ENCODE results near the gene SMOC2. TPM values are rescaled to one million over a fixed set of nuclear protein-coding genes. Genes with fewer than 3 reads are reported as not detected.

SMOC2 gene
- total RNA-seq, 5 donors from 2014 or later (not counting 1 experiment from before 2014, with no cell fraction given) = 0.06 to 0.20 (median 0.16) TPM; not detected in 2

- no peaks in the 10 kb centered on the region for H3K4me1 ChIP-seq (ENCODE audit: control insufficient read depth in 1 of 2, extremely low read depth in 1 of 2, insufficient read depth in 2 of 2, low read length in 2 of 2)
- no peaks in the 10 kb centered on the region for H3K36me3 ChIP-seq (ENCODE audit: control insufficient read depth in 2 of 2, extremely low read depth in 1 of 2, insufficient read depth in 1 of 2, low read length in 1 of 2)
- no peak overlapping the region for H3K27ac Mint-ChIP-seq
- ATAC-seq (replicated peaks in 1 of 4) = no peak
- ChIA-PET POLR2A (no interaction called here), CTCF (no interaction called here)
- no peaks in the 10 kb centered on the region for H3K4me1 Mint-ChIP-seq
- peaks cover 14 to 22% of the 10 kb centered on the region in 2 donors for H3K27me3 Mint-ChIP-seq
- no peaks in the 10 kb centered on the region for H3K9me3 ChIP-seq
- H3K4me3 Mint-ChIP-seq = no peak overlapping the region
- H3K9me3 Mint-ChIP-seq = no peaks in the 10 kb centered on the region
- H3K27ac ChIP-seq (ENCODE audit: low read length) = no peak overlapping the region
- no peaks in the 10 kb centered on the region for H3K36me3 Mint-ChIP-seq
- 56% methylated on average over 3 of the region's 7 CpGs for WGBS (ENCODE audit: insufficient coverage)
- peaks cover 0 to 18% of the 10 kb centered on the region in 2 experiments for H3K27me3 ChIP-seq (replicated peaks in 1 of 2; ENCODE audit: control insufficient read depth in 2 of 2, extremely low read depth in 1 of 2, insufficient read depth in 2 of 2, low read length in 1 of 2)
- H3K4me3 ChIP-seq (ENCODE audit: control insufficient read depth in 1 of 2, extremely low read depth in 1 of 2, low read length in 1 of 2) = no peak overlapping the region
- DNase-seq = no peak
Observed at GRCh38 chr6:168450917-168451316, 9.9 kb downstream of the SMOC2 start.

DNA sequence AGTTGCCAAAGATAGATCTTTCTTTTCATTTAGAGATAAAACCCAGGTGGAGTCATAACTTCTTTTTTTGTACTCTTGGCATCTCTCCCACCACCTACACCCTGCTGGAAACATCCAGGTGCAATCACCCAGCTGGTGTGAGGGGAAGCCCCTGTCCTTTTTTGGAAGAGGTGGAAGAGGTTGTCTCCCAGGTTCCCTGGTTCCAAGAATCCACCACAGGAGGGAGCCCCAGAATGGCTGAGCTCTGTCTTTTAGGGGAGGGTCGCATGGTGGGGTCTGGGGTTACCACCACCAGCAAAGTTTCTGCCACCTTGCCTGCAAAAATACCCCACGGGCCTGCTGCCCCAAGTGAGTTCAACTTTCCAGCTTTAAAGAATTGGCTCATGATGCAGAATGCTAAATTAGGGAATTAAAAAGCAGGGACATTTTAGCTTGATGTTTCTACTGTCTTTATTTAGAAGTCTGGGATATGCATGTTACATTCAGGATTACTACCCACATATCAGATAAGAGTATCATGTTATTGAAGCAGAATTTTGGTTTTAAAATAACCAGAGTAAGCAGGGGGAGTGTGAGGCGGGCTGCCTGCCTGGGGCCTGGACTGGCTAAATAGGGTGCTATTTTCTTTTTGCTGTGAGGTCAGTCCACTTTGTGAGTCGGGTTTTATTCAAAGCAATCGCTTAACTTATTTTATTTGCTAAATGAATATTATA, 11.0 kb downstream of the SMOC2 start:
- no peaks in the 10 kb centered on the region for H3K4me1 ChIP-seq (ENCODE audit: control insufficient read depth in 1 of 2, extremely low read depth in 1 of 2, insufficient read depth in 2 of 2, low read length in 2 of 2)
- no peaks in the 10 kb centered on the region for H3K36me3 ChIP-seq (ENCODE audit: control insufficient read depth in 2 of 2, extremely low read depth in 1 of 2, insufficient read depth in 1 of 2, low read length in 1 of 2)
- H3K9me3 Mint-ChIP-seq = no peaks in the 10 kb centered on the region
- no peak overlapping the region for H3K4me3 ChIP-seq (ENCODE audit: control insufficient read depth in 1 of 2, extremely low read depth in 1 of 2, low read length in 1 of 2)
- ChIA-PET POLR2A (no interaction called here), CTCF (no interaction called here)
- H3K27ac Mint-ChIP-seq = no peak overlapping the region
- H3K9me3 ChIP-seq = no peaks in the 10 kb centered on the region
- H3K27me3 ChIP-seq (replicated peaks in 1 of 2; ENCODE audit: control insufficient read depth in 2 of 2, extremely low read depth in 1 of 2, insufficient read depth in 2 of 2, low read length in 1 of 2) = peaks cover 0 to 16% of the 10 kb centered on the region in 2 experiments
- H3K27me3 Mint-ChIP-seq = peaks cover 14 to 22% of the 10 kb centered on the region in 2 donors
- H3K27ac ChIP-seq (ENCODE audit: low read length) = no peak overlapping the region
- H3K4me3 Mint-ChIP-seq = no peak overlapping the region
- ATAC-seq (replicated peaks in 1 of 4) (no peak), DNase-seq (no peak)
- H3K36me3 Mint-ChIP-seq = no peaks in the 10 kb centered on the region
- WGBS (ENCODE audit: insufficient coverage) = no CpG with 5 or more reads among the region's 5 CpGs
- no peaks in the 10 kb centered on the region for H3K4me1 Mint-ChIP-seq

DNA sequence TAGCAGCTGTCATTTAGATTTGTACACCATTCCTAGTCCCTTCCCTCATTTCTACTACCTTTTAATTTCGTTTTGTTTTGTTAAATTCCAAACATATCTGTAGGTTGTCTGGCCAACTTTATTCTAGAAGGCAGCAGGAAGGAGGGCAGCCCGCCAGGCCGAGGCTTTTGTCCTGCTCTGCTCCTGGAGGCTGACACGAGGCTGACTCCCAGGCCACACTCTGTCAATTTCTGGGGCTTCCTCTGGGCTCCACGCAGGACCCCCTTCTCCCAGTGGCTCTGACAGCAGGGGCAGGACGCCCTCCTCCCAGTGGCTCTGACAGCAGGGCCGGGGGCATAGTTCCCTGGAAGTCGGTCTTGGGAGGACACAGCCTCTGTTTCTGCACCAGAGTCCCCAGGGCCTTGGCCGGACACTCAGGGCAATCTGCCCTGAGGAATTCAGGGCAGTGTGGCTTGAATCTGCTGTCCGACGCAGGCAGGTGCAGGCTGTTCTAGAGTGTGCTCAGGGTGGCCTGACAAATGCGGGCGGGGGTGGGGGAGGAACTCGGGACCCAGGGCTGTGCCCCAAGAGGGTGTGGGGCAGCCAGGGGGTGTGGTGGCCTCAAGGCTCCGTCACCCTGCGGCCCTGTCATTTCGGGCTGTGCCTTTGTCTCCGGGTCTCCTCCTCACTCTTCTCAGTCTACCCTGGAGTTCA, 11.8 kb downstream of the SMOC2 start:
- no peak overlapping the region for H3K27ac ChIP-seq (ENCODE audit: low read length)
- POLR2A ChIA-PET = no interaction called here
- H3K36me3 ChIP-seq (ENCODE audit: control insufficient read depth in 2 of 2, extremely low read depth in 1 of 2, insufficient read depth in 1 of 2, low read length in 1 of 2) = no peaks in the 10 kb centered on the region
- no peaks in the 10 kb centered on the region for H3K4me1 ChIP-seq (ENCODE audit: control insufficient read depth in 1 of 2, extremely low read depth in 1 of 2, insufficient read depth in 2 of 2, low read length in 2 of 2)
- no peak overlapping the region for H3K4me3 Mint-ChIP-seq
- no peaks in the 10 kb centered on the region for H3K9me3 ChIP-seq
- DNase-seq = no peak
- peaks cover 14 to 15% of the 10 kb centered on the region in 2 donors for H3K27me3 Mint-ChIP-seq
- no peak for ATAC-seq (replicated peaks in 1 of 4)
- no peaks in the 10 kb centered on the region for H3K4me1 Mint-ChIP-seq
- H3K9me3 Mint-ChIP-seq = no peaks in the 10 kb centered on the region
- CTCF ChIA-PET = no interaction called here
- WGBS (ENCODE audit: insufficient coverage) = 63% methylated on average over 13 of the region's 18 CpGs
- H3K4me3 ChIP-seq (ENCODE audit: control insufficient read depth in 1 of 2, extremely low read depth in 1 of 2, low read length in 1 of 2) = no peak overlapping the region
- no peak overlapping the region for H3K27ac Mint-ChIP-seq
- peaks cover 0 to 13% of the 10 kb centered on the region in 2 experiments for H3K27me3 ChIP-seq (replicated peaks in 1 of 2; ENCODE audit: control insufficient read depth in 2 of 2, extremely low read depth in 1 of 2, insufficient read depth in 2 of 2, low read length in 1 of 2)
- H3K36me3 Mint-ChIP-seq = no peaks in the 10 kb centered on the region

GRCh38 chr6:168455847-168456530, 15.0 kb downstream of the SMOC2 start:
- no peaks in the 10 kb centered on the region for H3K9me3 ChIP-seq
- no peak overlapping the region for H3K4me3 ChIP-seq (ENCODE audit: control insufficient read depth in 1 of 2, extremely low read depth in 1 of 2, low read length in 1 of 2)
- Mint-ChIP-seq H3K4me1 (no peaks in the 10 kb centered on the region), H3K27me3 (peaks cover 9 to 17% of the 10 kb centered on the region in 2 donors), H3K9me3 (peaks cover 0 to 3% (median 0%) of the 10 kb centered on the region in 3 donors), H3K27ac (no peak overlapping the region), H3K4me3 (no peak overlapping the region), H3K36me3 (no peaks in the 10 kb centered on the region)
- H3K27me3 ChIP-seq (replicated peaks in 1 of 2; ENCODE audit: control insufficient read depth in 2 of 2, extremely low read depth in 1 of 2, insufficient read depth in 2 of 2, low read length in 1 of 2) = peaks cover 0 to 20% of the 10 kb centered on the region in 2 experiments
- no peak overlapping the region for H3K27ac ChIP-seq (ENCODE audit: low read length)
- no peak for DNase-seq
- 84% methylated on average over 30 of the region's 32 CpGs for WGBS (ENCODE audit: insufficient coverage)
- ChIA-PET CTCF (no interaction called here), POLR2A (no interaction called here)
- no peaks in the 10 kb centered on the region for H3K4me1 ChIP-seq (ENCODE audit: control insufficient read depth in 1 of 2, extremely low read depth in 1 of 2, insufficient read depth in 2 of 2, low read length in 2 of 2)
- H3K36me3 ChIP-seq (ENCODE audit: control insufficient read depth in 2 of 2, extremely low read depth in 1 of 2, insufficient read depth in 1 of 2, low read length in 1 of 2) = no peaks in the 10 kb centered on the region
- no peak for ATAC-seq (replicated peaks in 1 of 4)

GRCh38 chr6:168456907-168457652, 16.1 kb downstream of the SMOC2 start:
- no peaks in the 10 kb centered on the region for H3K9me3 ChIP-seq
- 94% methylated on average over 22 of the region's 31 CpGs for WGBS (ENCODE audit: insufficient coverage)
- DNase-seq (no peak), ATAC-seq (replicated peaks in 1 of 4) (no peak)
- Mint-ChIP-seq H3K4me1 (no peaks in the 10 kb centered on the region), H3K9me3 (peaks cover 0 to 3% (median 0%) of the 10 kb centered on the region in 3 donors), H3K4me3 (no peak overlapping the region), H3K27me3 (peaks cover 7 to 12% of the 10 kb centered on the region in 2 donors), H3K36me3 (no peaks in the 10 kb centered on the region), H3K27ac (no peak overlapping the region)
- no peak overlapping the region for H3K27ac ChIP-seq (ENCODE audit: low read length)
- H3K4me1 ChIP-seq (ENCODE audit: control insufficient read depth in 1 of 2, extremely low read depth in 1 of 2, insufficient read depth in 2 of 2, low read length in 2 of 2) = no peaks in the 10 kb centered on the region
- no peak overlapping the region for H3K4me3 ChIP-seq (ENCODE audit: control insufficient read depth in 1 of 2, extremely low read depth in 1 of 2, low read length in 1 of 2)
- CTCF ChIA-PET = no interaction called here
- POLR2A ChIA-PET = interaction anchor here in 1 of 2 donors (0.7 kb wide), 1 partner anchor 167 kb away, joined by 3 read pairs; no protein-coding TSS in a partner anchor
- H3K27me3 ChIP-seq (replicated peaks in 1 of 2; ENCODE audit: control insufficient read depth in 2 of 2, extremely low read depth in 1 of 2, insufficient read depth in 2 of 2, low read length in 1 of 2) = peaks cover 0 to 20% of the 10 kb centered on the region in 2 experiments
- no peaks in the 10 kb centered on the region for H3K36me3 ChIP-seq (ENCODE audit: control insufficient read depth in 2 of 2, extremely low read depth in 1 of 2, insufficient read depth in 1 of 2, low read length in 1 of 2)

GRCh38 chr6:168457653-168457934, 16.6 kb downstream of the SMOC2 start:
- Histone ChIP-seq H3K4me3 (ENCODE audit: control insufficient read depth in 1 of 2, extremely low read depth in 1 of 2, low read length in 1 of 2) (no peak overlapping the region), H3K27me3 (replicated peaks in 1 of 2; ENCODE audit: control insufficient read depth in 2 of 2, extremely low read depth in 1 of 2, insufficient read depth in 2 of 2, low read length in 1 of 2) (peaks cover 0 to 20% of the 10 kb centered on the region in 2 experiments), H3K27ac (ENCODE audit: low read length) (no peak overlapping the region), H3K9me3 (no peaks in the 10 kb centered on the region), H3K4me1 (ENCODE audit: control insufficient read depth in 1 of 2, extremely low read depth in 1 of 2, insufficient read depth in 2 of 2, low read length in 2 of 2) (no peaks in the 10 kb centered on the region), H3K36me3 (ENCODE audit: control insufficient read depth in 2 of 2, extremely low read depth in 1 of 2, insufficient read depth in 1 of 2, low read length in 1 of 2) (no peaks in the 10 kb centered on the region)
- Mint-ChIP-seq H3K4me3 (no peak overlapping the region), H3K9me3 (peaks cover 0 to 3% (median 0%) of the 10 kb centered on the region in 3 donors), H3K4me1 (no peaks in the 10 kb centered on the region), H3K27me3 (peaks cover 10 to 12% of the 10 kb centered on the region in 2 donors), H3K36me3 (no peaks in the 10 kb centered on the region), H3K27ac (no peak overlapping the region)
- ChIA-PET CTCF (no interaction called here), POLR2A (interaction anchor here in 1 of 2 donors (0.7 kb wide), 1 partner anchor 168 kb away, joined by 3 read pairs; no protein-coding TSS in a partner anchor)
- WGBS (ENCODE audit: insufficient coverage) = 40% methylated on average over 1 of the region's 7 CpGs
- DNase-seq (no peak), ATAC-seq (replicated peaks in 1 of 4) (no peak)

Data from T-cell (primary cell).